Stimulated activated CD8-positive, alpha-beta memory T cell treated with anti-CD3 and anti-CD28 coated beads, Interleukin-7, amount 100 ng/mL, for 24 hours (primary cell): Measurements from ENCODE around the gene CNTNAP2.

Source experiments
- DNase-seq: peaks from one replicate; pipeline ENCODE4 v3.0.0-alpha.2; 2020; ENCODE audit warnings: low read depth

The CNTNAP2 gene

GRCh38 chr7:148211740-148212151 lies 2095.1 kb downstream of the CNTNAP2 start:
- no peak for DNase-seq

GRCh38 chr7:148212731-148213130 lies 2096.1 kb downstream of the CNTNAP2 start:
- DNase-seq, result no peak

DNA sequence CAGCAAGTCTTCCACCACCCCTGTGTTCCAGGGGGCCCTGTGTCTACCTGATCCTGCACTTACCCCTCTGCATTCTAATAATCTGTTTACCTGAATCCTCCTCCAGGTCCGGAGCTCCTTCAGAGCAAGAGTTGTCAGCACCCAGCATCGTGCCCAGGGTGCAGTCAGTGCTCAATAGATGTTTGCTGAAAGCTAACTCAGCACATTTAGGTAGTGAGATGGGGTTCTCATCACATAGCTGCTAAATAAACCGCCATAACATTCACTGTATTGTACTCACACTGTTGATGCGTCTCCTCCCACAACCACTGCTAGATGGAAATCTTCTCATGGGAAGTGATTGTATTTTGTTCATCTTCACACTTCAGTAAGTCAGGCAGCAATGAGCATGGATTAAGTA lies 2097.5 kb downstream of the CNTNAP2 start:
- no peak for DNase-seq

DNA sequence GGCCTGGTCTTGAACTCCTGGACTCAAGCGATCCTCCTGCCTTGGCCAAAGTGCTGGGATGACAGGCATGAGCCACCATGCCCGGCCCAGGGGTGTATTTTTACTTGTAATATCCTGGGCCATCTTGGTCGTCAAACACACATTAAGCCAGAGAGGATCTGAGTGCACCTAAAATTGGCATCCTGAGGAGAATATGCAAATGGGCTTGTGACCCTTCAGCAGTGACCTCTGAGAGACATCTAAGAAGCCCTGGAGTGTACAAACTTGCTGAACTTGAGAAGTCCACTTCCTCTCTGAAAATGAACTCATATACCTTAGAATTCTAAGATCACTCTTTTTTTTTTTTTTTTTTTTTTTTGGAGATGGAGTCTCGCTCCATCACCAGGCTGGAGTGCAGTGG lies 2102.0 kb downstream of the CNTNAP2 start:
- DNase-seq, result no peak

DNA sequence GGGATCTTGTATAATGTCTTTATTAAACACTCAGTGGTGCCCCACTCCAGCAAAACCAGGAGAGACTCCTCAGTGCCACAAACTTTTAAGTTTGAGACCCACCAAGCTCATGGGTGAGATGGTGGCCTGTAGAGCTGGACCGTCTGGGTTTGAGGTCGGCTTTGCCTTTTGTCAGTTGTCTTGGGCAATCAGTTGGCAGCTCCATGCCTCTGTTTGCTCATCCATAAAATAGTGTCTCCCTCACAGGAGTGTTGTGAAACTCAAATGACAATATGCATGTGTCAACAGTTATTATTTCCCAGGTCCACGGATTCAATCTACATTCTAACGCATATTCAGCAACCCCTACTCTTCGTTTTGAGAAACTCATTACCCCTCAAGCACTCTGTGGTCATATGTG lies 2106.1 kb downstream of the CNTNAP2 start:
- no peak for DNase-seq

DNA sequence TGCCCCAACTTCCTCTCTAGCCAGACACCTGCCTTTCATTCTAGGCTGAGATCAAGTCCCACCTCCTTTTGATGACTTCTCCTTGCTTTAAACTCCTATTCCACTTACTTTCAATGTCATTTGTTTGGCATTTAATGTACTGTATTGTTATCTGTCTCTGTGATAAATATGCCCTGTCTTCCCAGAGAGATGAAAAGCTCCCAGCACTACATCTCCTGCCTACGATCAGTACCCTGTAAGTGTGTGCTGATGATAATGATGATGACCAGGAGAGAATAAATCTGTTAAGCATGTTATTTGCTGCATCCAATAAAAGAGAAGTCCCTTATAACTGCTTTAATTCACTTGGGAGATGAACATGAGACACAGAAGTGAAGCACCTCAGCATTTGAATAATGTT lies 2106.6 kb downstream of the CNTNAP2 start:
- no peak for DNase-seq

DNA sequence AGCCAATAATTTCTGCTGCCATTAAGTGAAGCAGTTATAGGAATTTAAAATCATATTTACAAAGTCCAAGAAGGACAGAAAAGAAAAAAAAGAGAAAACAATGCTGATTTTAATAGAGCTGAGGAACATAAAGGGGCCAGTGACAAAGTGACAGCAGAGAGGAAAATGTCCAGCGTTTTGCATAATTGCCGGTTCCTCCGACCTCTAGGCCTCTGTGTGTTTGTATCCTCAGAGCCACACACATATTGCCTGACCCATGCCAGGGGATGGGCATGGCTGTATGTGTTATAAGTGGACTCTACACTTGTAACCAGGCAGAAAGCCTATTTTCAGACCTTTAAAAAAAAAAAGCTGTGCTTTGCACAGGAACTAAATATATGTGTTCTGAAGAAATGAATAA lies 2107.1 kb downstream of the CNTNAP2 start:
- no peak for DNase-seq

GRCh38 chr7:148230296-148230695 lies 2113.7 kb downstream of the CNTNAP2 start:
- no peak for DNase-seq

- DNase-seq, result no peak
These were observed 2114.3 kb downstream of the CNTNAP2 start for GRCh38 chr7:148230883-148231282.

- no peak for DNase-seq
These were observed 2116.2 kb downstream of the CNTNAP2 start for GRCh38 chr7:148232784-148233183.

DNA sequence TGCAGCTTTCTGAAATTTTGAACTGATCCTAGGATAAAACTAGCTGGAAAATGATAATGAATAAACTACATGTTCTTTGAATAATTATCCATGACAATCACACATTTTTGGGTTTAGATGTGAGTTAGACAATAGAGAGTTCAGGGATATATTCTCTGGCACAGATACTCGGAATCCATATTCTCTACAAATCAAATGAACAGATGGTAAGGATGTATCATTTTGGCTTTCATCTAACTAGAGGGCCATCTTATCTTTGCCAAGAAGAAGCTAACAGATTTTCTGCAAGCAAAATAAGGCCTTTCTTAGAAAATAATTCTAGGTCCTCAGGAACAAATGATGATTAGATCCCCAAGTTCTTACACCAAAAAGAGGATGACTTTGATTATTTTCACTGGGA lies 2118.1 kb downstream of the CNTNAP2 start:
- no peak for DNase-seq

DNA sequence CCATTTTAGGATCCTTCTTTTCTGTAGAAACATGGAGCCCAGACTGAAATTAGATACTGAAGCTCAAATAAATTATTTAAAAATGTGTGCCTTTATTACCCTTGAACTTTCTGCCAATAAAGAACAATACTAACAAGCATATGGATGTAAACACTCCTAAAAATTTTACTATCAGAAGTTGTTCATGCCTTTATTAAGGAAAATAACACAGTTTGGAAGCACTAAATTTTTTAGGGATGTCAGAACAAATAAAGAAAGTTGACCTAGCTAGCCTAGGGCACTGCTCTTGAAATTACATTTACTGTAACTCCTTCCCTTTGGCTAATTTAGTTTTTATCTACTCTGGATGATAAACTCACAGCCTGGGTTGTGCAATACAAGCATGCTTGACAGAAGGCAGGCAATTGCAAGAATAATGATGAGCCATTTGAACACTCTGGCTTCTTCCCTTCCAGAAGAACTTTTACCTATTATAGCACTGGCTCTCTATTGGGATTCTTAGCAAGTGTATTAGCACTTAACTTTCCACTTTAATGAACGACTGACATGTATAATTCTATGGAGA lies 2122.2 kb downstream of the CNTNAP2 start:
- no peak for DNase-seq

DNA sequence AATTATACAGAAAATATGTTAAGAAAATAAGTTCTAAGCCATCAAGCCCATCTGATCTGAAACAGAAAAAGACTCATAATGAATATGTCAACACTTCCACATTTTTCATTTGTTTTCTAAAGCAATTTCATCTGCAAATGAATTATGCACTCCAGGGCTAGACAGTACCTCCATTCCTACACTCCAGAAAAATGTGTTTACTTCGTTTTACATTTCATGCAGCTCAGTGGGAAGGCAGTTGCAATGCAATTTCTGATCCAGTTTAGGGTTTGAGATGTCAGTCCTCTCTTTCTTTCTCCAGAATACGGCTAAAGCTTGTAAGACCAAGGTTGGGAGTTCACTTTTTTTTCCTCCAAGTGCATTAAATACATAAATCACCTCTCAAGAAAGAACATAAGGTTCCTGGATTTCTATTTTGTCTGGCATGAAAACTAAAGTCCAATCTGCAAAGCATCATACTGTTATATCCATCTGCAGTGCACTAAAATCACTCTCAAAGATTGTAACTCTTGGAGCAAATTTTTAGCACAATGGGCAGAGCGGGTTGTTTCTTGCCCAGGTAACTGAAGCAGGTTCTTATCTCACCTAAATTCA lies 2125.2 kb downstream of the CNTNAP2 start:
- DNase-seq, result no peak

GRCh38 chr7:148242294-148242821 lies 2125.8 kb downstream of the CNTNAP2 start:
- no peak for DNase-seq

DNA sequence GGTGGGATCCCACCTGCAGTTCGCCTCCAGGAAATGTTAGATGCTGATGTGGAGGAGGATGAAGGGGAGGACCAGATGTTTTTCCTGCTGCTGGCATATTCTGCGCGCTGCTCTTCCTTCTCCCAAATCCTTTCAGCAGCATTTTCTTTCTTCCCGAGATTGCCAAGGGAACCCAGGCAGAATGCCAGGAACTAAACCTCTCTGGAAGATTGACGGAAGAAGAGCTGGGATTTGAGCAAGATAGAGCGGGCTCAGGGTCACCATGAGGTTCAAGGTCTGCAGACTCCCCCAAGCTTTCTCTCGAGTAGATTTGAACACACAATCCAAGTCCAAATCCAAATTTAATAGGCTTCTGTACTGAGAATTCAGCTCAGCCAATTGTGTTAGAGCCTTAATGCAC lies 2128.8 kb downstream of the CNTNAP2 start:
- no peak for DNase-seq

DNA sequence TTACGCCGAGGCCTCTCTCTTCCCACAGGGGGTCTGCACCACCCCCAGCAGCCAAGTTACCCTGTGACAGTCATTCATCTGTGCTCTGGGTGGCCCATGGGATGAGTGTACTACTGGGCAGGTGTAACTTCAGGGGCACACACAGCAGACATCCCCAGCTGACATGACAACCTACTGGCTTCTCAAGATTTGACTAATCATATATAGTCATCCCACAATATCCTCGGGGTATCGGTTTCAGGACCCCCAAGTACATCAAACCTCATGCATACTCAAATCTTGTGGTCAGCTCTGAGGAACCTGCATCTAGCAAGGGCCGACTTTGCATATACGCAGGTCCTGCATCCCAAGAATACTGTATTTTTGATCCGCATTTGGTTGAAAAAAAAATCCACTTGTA lies 2137.0 kb downstream of the CNTNAP2 start:
- DNase-seq, result no peak

DNA sequence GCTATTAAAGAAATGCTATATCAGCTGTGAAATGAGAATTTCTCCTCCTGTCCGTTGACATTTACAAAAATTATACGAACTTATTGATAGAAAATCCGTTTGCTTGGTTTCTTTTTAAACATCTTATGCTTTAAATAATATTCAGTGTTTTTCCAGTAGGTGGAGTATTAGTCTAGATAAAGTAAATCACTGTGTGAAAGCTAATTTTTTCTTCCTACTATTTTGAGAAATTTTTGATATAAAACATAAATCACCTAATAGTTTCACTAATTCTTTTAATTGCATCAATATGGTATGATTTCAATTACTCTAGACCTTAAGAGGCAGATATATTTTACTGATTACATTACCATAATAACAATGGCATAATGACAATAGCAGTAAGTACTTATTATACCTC lies 2138.7 kb downstream of the CNTNAP2 start:
- no peak for DNase-seq

DNA sequence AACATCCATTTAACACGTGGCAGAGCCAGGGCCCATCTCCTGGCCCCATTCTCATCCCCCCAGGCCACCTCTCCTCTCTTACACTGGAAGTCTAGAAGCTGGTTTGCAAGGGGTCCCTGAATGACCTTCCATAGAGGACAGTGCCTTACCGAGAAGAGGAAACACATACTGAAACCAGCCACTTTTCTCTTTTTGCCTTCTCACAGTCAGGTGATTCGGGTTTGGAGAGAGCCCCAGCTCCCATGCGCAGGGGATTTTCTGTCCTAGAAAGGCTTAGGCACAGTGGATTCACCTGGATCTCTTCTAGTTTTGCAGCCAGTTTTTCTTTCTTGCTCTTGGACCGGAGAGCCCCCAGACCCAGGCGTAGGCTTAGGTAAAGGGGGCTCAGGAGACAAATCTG lies 2139.8 kb downstream of the CNTNAP2 start:
- no peak for DNase-seq

DNA sequence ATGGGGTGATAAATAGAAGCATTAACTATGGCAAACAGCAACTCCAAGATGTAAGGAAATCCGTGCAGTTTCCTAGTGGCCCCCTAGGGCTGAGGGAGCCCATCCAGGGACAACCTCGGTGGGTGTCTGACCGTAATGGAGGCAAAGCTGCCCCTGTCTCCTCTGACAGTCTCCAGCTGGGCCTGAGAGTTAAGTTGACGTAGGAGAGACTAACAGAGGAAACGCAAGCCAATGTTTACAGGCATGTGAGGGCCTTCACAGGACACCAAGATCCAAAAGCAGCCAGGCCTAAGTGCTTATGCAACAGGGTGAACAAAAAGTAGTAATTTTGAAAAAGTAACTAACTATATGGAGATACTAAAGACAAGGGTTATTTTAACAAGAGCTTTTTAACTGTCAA lies 2144.0 kb downstream of the CNTNAP2 start:
- DNase-seq, result no peak

DNA sequence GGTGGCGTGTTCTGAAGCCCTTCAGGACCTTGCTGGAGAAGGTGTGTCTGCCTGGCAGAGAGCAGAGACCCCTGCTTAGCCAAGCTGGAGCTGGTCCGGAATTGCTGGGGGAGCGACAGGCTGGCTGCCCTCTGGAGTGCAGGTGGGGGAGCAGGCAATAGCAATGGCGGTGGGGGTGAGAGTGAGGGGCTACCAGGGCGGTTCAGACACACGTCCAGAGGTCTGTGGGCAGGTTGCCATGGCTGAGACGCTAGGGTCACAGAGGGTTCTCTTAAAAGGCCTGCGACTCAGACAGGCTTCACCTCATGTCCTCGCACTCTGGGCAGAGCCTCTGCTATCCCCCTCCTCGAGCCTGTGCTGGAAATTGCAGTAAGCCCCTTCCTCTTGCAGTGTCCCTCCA lies 2144.9 kb downstream of the CNTNAP2 start:
- no peak for DNase-seq

DNA sequence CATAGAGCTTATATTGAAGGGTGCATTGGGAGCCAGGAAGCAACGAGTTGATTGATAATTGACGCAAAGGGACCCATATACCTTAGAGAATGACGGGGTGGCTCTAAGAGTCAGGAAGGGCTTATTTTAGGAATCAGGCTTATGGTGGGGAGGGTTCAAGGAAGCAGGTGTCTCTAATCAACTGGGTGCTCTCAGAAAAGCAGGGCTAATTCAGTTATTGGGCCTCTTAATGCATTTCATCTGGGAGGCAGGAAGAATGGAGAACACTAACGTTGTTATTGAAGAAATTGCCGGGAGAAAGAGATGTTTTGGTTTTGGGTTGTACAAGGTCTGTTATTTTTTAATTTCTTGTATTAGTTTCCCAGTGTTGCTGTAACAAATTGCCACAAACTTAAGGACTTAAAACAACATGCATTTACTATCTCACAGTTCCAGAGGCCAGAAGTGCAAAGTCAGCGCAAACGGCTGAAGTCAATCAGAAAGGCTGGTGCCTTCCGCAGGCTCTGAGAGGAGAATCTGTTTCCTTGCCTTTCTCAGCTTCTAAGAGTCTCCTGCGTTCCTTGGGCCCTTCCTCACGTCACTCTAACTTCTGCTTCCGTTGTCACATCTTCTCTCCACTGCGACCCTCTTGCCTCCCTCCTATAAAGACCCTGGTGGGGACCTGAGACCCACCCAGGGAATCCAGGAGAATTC lies 2145.5 kb downstream of the CNTNAP2 start:
- no peak for DNase-seq

GRCh38 chr7:148262721-148263229 lies 2146.2 kb downstream of the CNTNAP2 start:
- DNase-seq, result peak; percentile 54

DNA sequence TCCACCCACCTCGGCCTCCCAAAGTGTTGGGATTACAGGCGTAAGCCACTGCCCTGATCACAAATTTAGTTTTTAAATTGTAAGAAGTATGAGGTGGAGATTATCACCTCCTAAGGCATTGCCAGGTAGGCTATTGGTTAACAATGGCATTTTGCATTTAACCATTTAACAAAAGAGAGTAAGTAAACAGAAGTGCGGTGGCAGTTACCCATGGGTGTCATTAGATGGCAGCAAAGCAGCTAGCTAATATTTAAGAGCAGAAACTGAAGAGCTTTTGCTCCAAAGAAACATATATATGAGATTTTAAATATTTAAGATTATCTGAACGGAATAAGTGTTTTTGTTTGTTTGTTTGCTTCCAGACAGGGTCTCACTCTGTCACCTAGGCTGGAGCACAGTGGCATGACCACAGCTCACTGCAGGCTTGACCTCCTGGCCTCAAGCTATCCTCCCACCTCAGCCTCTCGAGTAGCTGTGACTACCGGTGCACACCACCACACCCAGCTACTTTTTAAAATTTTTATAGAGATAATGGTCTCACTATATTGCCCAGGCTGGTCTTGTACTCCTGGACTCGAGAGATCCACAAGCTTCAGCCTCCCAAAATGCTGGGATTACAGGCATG lies 2148.4 kb downstream of the CNTNAP2 start:
- no peak for DNase-seq
